Activated naive CD4-positive, alpha-beta T cell treated with anti-CD3 and anti-CD28 coated beads, Interleukin-2, amount 50 U/mL, for 16 hours (primary cell): ENCODE results near the gene FSCN2.
A peak's percentile ranks its signal among the peaks of the same experiment; 100 is the strongest.

Experiments
- DNase-seq: peaks from one replicate; pipeline ENCODE4 v3.0.0-alpha.2; 2020

FSCN2 gene

GRCh38 chr17:81513753-81514488 lies 14.3 kb upstream of the FSCN2 start:
- peak; percentile 52 for DNase-seq

GRCh38 chr17:81514489-81514738 lies 13.8 kb upstream of the FSCN2 start:
- no peak for DNase-seq

GRCh38 chr17:81514739-81515529 lies 13.2 kb upstream of the FSCN2 start:
- DNase-seq = peak; percentile 71

GRCh38 chr17:81515530-81516041 lies 12.6 kb upstream of the FSCN2 start:
- no peak for DNase-seq

GRCh38 chr17:81516439-81516838 lies 11.7 kb upstream of the FSCN2 start:
- no peak for DNase-seq

- no peak for DNase-seq
Measured at GRCh38 chr17:81517009-81517338, 11.2 kb upstream of the FSCN2 start.

GRCh38 chr17:81517339-81518112 lies 10.7 kb upstream of the FSCN2 start:
- no peak for DNase-seq

- no peak for DNase-seq
Measured at GRCh38 chr17:81518113-81518784, 9.9 kb upstream of the FSCN2 start.

GRCh38 chr17:81518785-81519283 lies 9.3 kb upstream of the FSCN2 start:
- peak; percentile 33 for DNase-seq

- peak; percentile 70 for DNase-seq
Measured at GRCh38 chr17:81519284-81520020, 8.7 kb upstream of the FSCN2 start.

- no peak for DNase-seq
Measured at GRCh38 chr17:81520021-81520901, 7.9 kb upstream of the FSCN2 start.

- no peak for DNase-seq
Measured at GRCh38 chr17:81522491-81523401, 5.4 kb upstream of the FSCN2 start.

GRCh38 chr17:81523402-81524038 lies 4.7 kb upstream of the FSCN2 start:
- DNase-seq = no peak

- DNase-seq = no peak
Measured at GRCh38 chr17:81524039-81524864, 3.9 kb upstream of the FSCN2 start.

GRCh38 chr17:81524865-81525159 lies 3.4 kb upstream of the FSCN2 start:
- DNase-seq = no peak

GRCh38 chr17:81526662-81527571 lies 1.3 kb upstream of the FSCN2 start:
- no peak for DNase-seq

- DNase-seq = no peak
Measured at GRCh38 chr17:81528384-81528650, 140 bp downstream of the FSCN2 start.
